ENCODE results near the gene DBET. TPM values are rescaled to one million over a fixed set of nuclear protein-coding genes. Genes with fewer than 3 reads are reported as not detected.
"Not testable (repeated sequence)": the region's sequence is repeated elsewhere in the genome, so short reads cannot be mapped to it uniquely, and the experiment has no call there.

DBET gene
- not detected for total RNA-seq
- long read RNA-seq, donor 1: 0 reads
- long read RNA-seq, donor 2: 0 reads

GRCh38 chr4:190064342-190064741, at the start of gene DBET:
Gene DBET, plus strand, starts transcription at chr4:190064502.
- intact Hi-C loops (cut with DNase I); DNase-seq (ENCODE audit: low spot score): not testable (repeated sequence)

GRCh38 chr4:190014771-190015537, 49.3 kb upstream of the DBET start:
- no peak for DNase-seq (ENCODE audit: low spot score)
- intact Hi-C loops (cut with DNase I): no loop called here

- no peak for DNase-seq (ENCODE audit: low spot score)
- intact Hi-C loops (cut with DNase I): no loop called here
These were observed 48.5 kb upstream of the DBET start for GRCh38 chr4:190015538-190016368.

GRCh38 chr4:190016369-190017289, 47.7 kb upstream of the DBET start:
- no peak for DNase-seq (ENCODE audit: low spot score)
- intact Hi-C loops (cut with DNase I): no loop called here

- intact Hi-C loops (cut with DNase I): no loop called here
These were observed 46.7 kb upstream of the DBET start for GRCh38 chr4:190017357-190018200.

GRCh38 chr4:190018201-190018920, 45.9 kb upstream of the DBET start:
- peak; percentile 79 for DNase-seq (ENCODE audit: low spot score)
- intact Hi-C loops (cut with DNase I): no loop called here

More at GRCh38 chr4:190017357-190018200, 46.7 kb upstream of the DBET start:
- peak; percentile 40 for DNase-seq (ENCODE audit: low spot score)

- intact Hi-C loops (cut with DNase I): no loop called here
- DNase-seq (ENCODE audit: low spot score): peak; percentile 79
These were observed 45.1 kb upstream of the DBET start for GRCh38 chr4:190019023-190019858.

- intact Hi-C loops (cut with DNase I); DNase-seq (ENCODE audit: low spot score): not testable (repeated sequence)
These were observed 44.3 kb upstream of the DBET start for GRCh38 chr4:190019859-190020463.

- intact Hi-C loops (cut with DNase I): no loop called here
These were observed 43.2 kb upstream of the DBET start for GRCh38 chr4:190020790-190021717.

GRCh38 chr4:190021973-190022372, 42.3 kb upstream of the DBET start:
- intact Hi-C loops (cut with DNase I); DNase-seq (ENCODE audit: low spot score): not testable (repeated sequence)

More at GRCh38 chr4:190020790-190021717, 43.2 kb upstream of the DBET start:
- DNase-seq (ENCODE audit: low spot score): no peak

- DNase-seq (ENCODE audit: low spot score); intact Hi-C loops (cut with DNase I): not testable (repeated sequence)
These were observed 41.6 kb upstream of the DBET start for GRCh38 chr4:190022614-190023281.

GRCh38 chr4:190027156-190027555, 37.1 kb upstream of the DBET start, which contains the start of gene FRG2:
Gene FRG2, minus strand, starts transcription at chr4:190027256. Its CDS starts 52 bp downstream, at chr4:190027204.
- intact Hi-C loops (cut with DNase I); DNase-seq (ENCODE audit: low spot score): not testable (repeated sequence)

- intact Hi-C loops (cut with DNase I); DNase-seq (ENCODE audit: low spot score): not testable (repeated sequence)
These were observed 33.0 kb upstream of the DBET start for GRCh38 chr4:190031264-190031663.

- intact Hi-C loops (cut with DNase I); DNase-seq (ENCODE audit: low spot score): not testable (repeated sequence)
These were observed 26.5 kb upstream of the DBET start for GRCh38 chr4:190037704-190038388.
